Cardiac muscle cell (in vitro differentiated cells and primary cell): ENCODE measurements around the gene TRIM51. TPM values are rescaled to one million over a fixed set of nuclear protein-coding genes. Genes with fewer than 3 reads are reported as not detected.

Experiments
- polyA plus RNA-seq: library from polyadenylated mRNA; unstranded; fragments of >200 nt; fragmentation: Nextera tagmentation; extraction: Ambion mirVana; gene quantifications from 2 replicates; pipeline ENCODE4 v1.2.1, GENCODE V29; 2016
- total RNA-seq: library from RNA; depleted of rRNA; stranded (reverse); fragments of >200 nt; gene quantifications from 2 replicates; pipeline ENCODE4 v1.2.3, GENCODE V29; 2016

TRIM51 gene
- total and polyA plus RNA-seq, 2 experiments from 2014 or later = not detected

Other genes with a start within 250 kb of the TRIM51 start
- not detected in 2 replicates for gene OR4P4, start 248.2 kb upstream of the TRIM51 start, total RNA-seq
- gene OR4P4, start 248.2 kb upstream of the TRIM51 start, polyA plus RNA-seq = not detected in 2 replicates
- gene OR4S2, start 235.0 kb upstream of the TRIM51 start, total RNA-seq = not detected in 2 replicates
- not detected in 2 replicates for gene OR4S2, start 235.0 kb upstream of the TRIM51 start, polyA plus RNA-seq
- gene OR4C6, start 221.1 kb upstream of the TRIM51 start, total RNA-seq = not detected in 2 replicates
- not detected in 2 replicates for gene OR4C6, start 221.1 kb upstream of the TRIM51 start, polyA plus RNA-seq
- gene OR5D13, start 109.9 kb upstream of the TRIM51 start, total RNA-seq = not detected in 2 replicates
- gene OR5D13, start 109.9 kb upstream of the TRIM51 start, polyA plus RNA-seq = not detected in 2 replicates
- not detected in 2 replicates for gene OR5D14, start 87.7 kb upstream of the TRIM51 start, total RNA-seq
- not detected in 2 replicates for gene OR5D14, start 87.7 kb upstream of the TRIM51 start, polyA plus RNA-seq
- not detected in 2 replicates for gene OR5L1, start 71.9 kb upstream of the TRIM51 start, total RNA-seq
- gene OR5L1, start 71.9 kb upstream of the TRIM51 start, polyA plus RNA-seq = not detected in 2 replicates
- gene OR5D18, start 63.7 kb upstream of the TRIM51 start, total RNA-seq = not detected in 2 replicates
- gene OR5D18, start 63.7 kb upstream of the TRIM51 start, polyA plus RNA-seq = not detected in 2 replicates
- not detected in 2 replicates for gene OR5L2, start 56.1 kb upstream of the TRIM51 start, total RNA-seq
- not detected in 2 replicates for gene OR5L2, start 56.1 kb upstream of the TRIM51 start, polyA plus RNA-seq
- not detected in 2 replicates for gene OR5D16, start 44.5 kb upstream of the TRIM51 start, total RNA-seq
- gene OR5D16, start 44.5 kb upstream of the TRIM51 start, polyA plus RNA-seq = not detected in 2 replicates
- gene OR5W2, start 31.3 kb downstream of the TRIM51 start, total RNA-seq = not detected in 2 replicates
- not detected in 2 replicates for gene OR5W2, start 31.3 kb downstream of the TRIM51 start, polyA plus RNA-seq
- not detected in 2 replicates for gene OR5I1, start 53.1 kb downstream of the TRIM51 start, total RNA-seq
- not detected in 2 replicates for gene OR5I1, start 53.1 kb downstream of the TRIM51 start, polyA plus RNA-seq
- gene OR10AG1, start 86.6 kb downstream of the TRIM51 start, total RNA-seq = not detected in 2 replicates
- not detected in 2 replicates for gene OR10AG1, start 86.6 kb downstream of the TRIM51 start, polyA plus RNA-seq
- not detected in 2 replicates for gene OR5F1, start 111.3 kb downstream of the TRIM51 start, total RNA-seq
- gene OR5F1, start 111.3 kb downstream of the TRIM51 start, polyA plus RNA-seq = not detected in 2 replicates
- gene OR5AS1, start 144.4 kb downstream of the TRIM51 start, total RNA-seq = not detected in 2 replicates
- not detected in 2 replicates for gene OR5AS1, start 144.4 kb downstream of the TRIM51 start, polyA plus RNA-seq
- gene OR8I2, start 210.0 kb downstream of the TRIM51 start, total RNA-seq = not detected in 2 replicates
- gene OR8I2, start 210.0 kb downstream of the TRIM51 start, polyA plus RNA-seq = not detected in 2 replicates
- gene OR8H2, start 220.4 kb downstream of the TRIM51 start, total RNA-seq = not detected in 2 replicates
- not detected in 2 replicates for gene OR8H2, start 220.4 kb downstream of the TRIM51 start, polyA plus RNA-seq
- not detected in 2 replicates for gene OR8H3, start 239.1 kb downstream of the TRIM51 start, total RNA-seq
- not detected in 2 replicates for gene OR8H3, start 239.1 kb downstream of the TRIM51 start, polyA plus RNA-seq